Fibroblast of villous mesenchyme (primary cell): ENCODE measurements around the gene FAM50A. TPM values are rescaled to one million over a fixed set of nuclear protein-coding genes. Genes with fewer than 3 reads are reported as not detected.

Source experiments
- DNase-seq: peaks from one replicate; pipeline ENCODE4 v3.0.0-alpha.2; 2010; ENCODE audit warnings: low read depth
- H3K4me3 ChIP-seq: 2 replicates; pipeline ENCODE4 v1.5.1; 2011; ENCODE audit warnings: low read depth, mild to moderate bottlenecking, low read length
- total RNA-seq: library from RNA; depleted of rRNA; stranded (reverse); fragments of >200 nt; gene quantifications from 2 replicates; pipeline ENCODE4 v1.2.3, GENCODE V29; 2012
- TF ChIP-seq, protein P1 (sequence below): IDR thresholded peaks from 2 replicates; pipeline ENCODE4 v1.5.1; 2012; ENCODE audit warnings: low read depth, mild to moderate bottlenecking, low read length; ENCODE audit not compliant: insufficient read depth

Gene FAM50A
- total RNA-seq, 1 donor, result 44.9 TPM

DNA sequence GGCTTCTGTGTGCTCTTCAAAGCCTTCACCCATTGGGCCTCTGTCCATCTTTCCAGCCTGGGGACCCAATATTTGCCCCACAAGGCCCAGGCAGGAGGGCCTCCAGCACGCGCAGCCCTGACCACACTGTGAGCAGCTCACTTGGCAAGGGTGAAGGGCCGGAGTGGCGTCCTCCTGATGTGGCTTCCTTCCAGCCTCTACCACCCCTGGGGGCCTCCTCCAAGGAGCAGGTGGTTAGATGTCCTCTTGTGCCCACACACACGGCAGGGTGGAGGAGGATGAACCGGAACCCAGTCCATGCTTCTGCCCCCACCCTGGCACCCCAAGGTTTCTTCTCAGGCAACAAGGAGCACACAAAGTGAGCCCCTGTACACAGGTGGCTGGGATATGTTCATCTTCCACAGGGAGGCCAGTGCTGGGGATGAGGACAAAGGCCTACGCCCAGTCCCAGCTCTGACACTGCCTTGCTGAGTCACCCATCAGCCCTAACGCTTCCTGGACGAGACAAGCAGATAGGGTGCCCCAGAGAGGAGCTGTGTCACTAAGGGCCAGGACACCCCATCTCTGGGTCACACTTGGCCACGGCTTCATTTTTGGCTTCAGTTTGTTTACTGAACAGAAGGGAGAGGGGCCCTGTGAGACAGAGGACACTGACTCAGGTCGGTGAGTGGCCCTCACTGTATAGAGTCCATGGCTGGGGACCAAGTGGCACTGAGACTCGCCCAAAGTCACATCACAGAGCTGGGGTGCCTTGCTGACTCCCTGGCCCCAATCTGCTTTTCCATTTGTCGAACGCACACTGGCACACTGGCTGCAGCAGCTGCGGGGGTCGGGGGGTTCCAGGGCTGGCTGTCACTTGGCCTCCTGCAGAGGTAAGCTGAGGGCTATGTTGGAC is 40.6 kb downstream of the FAM50A start:
- no peak for DNase-seq
- TF ChIP-seq, protein P1, sequence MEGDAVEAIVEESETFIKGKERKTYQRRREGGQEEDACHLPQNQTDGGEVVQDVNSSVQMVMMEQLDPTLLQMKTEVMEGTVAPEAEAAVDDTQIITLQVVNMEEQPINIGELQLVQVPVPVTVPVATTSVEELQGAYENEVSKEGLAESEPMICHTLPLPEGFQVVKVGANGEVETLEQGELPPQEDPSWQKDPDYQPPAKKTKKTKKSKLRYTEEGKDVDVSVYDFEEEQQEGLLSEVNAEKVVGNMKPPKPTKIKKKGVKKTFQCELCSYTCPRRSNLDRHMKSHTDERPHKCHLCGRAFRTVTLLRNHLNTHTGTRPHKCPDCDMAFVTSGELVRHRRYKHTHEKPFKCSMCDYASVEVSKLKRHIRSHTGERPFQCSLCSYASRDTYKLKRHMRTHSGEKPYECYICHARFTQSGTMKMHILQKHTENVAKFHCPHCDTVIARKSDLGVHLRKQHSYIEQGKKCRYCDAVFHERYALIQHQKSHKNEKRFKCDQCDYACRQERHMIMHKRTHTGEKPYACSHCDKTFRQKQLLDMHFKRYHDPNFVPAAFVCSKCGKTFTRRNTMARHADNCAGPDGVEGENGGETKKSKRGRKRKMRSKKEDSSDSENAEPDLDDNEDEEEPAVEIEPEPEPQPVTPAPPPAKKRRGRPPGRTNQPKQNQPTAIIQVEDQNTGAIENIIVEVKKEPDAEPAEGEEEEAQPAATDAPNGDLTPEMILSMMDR, result no peak
- no peak overlapping the region for H3K4me3 ChIP-seq

DNA sequence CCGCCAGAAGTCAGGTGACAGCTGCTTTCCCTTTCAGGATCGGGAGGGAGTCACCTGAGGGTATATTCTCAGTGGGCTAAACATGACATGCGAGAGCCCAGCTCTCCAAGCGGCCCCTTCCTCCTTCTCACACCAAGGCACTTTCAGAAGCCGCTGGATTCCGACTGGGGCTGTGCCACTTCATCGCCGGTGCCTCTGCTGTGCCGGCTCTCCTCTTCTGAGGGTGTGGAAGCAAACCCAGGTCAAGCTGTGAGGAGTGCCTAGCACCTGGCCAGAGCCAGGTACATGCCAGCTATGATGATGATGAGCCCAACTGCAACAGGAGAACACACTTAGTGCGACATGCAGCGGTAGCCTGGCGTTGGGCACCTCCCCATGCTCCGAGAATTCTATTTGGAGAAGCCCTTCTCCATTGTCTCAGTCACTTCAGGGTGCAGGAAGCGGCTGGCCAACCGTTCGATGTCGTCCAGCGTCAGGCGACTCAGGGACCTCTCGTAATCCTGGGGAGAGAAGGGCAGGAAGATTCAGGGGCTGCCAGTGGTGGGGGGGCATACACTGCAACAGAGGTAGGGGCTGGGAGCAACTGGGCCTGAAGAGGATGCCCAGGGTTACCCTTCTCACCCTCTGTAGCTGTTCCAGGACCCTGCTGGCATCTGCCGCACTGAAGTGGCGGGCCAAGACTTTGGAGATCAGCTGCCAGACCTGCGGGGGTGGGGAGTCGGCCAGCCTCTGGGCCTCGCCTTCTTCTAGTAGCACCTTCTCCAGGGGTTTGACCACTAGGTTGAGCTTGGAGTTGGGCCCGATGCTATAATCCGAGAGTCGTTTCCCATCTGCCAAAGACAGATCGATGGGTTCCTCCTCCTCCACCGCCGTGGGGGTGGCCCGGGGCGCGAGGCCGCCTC is 41.5 kb downstream of the FAM50A start:
- H3K4me3 ChIP-seq, result peak overlapping the region; percentile 62
- TF ChIP-seq, protein P1, result no peak
- DNase-seq, result no peak

DNA sequence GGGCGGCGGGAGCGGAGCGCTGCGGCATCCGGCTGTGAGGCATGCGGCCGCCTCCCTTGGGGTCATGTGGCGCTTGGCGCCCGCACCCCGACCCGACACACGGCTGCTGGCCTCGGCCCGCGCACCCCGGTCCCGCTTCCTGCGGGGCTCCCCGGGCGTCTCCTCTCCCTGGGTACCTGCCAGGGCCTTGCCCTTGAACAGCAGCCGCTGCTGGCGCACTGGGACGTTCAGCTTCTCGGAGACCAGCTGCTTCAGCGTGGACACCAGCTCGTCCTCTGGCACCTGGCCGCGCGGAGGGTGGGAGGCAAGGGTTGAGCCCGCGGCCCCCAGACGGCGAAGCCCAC is 42.1 kb downstream of the FAM50A start:
- TF ChIP-seq, protein P1, result no peak

DNA sequence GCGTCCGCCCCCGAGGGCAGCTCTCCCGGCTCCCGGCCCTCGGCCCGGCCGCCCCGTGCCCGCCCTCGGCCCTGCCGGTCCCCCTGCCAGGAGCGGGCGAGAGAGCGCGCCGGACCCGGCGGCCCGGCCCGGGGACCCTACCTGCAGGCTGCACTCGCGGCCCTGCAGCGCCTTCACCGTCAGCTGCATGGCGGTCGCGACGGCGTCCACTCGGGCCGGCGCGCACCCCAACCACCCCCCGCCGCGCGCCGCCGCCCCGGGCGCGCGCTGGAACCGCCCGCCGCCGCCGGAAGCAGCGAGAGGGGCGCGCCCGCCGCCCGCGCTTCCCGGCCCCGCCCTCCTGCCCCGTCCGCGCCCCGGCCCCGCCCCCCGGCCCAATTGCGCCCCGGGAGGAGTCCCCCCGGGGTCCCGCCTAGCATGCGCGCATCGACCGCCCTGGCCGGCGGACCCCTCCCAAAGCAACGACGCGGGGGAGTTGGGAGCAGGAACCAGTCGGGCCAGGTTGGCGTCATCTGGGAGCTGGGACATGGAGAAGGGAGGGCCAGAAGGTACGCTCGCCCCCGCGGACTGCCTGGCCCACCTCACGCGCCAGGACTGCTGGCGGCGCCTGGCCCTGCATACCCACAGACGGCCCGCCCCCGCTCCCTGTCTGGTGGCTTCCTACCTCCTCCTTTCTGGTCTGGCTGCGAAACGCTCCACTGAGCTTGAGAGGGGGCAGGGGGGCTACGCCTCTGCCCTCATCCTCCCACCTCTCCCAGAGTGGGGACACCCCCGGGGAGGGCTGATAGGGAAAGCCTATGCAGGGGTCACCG is 42.7 kb downstream of the FAM50A start, which contains the start of gene UBL4A:
Gene UBL4A, minus strand, starts transcription at position 220 of the 812 bp plus-strand sequence. Its CDS starts 31 bp downstream, at position 189.
- TF ChIP-seq, protein P1, result no peak
- H3K4me3 ChIP-seq, result peak within 1 kb of the TSS; percentile 62
- DNase-seq, result peak; percentile 52

More for the DNA sequence above, 42.1 kb downstream of the FAM50A start:
- peak overlapping the region; percentile 62 for H3K4me3 ChIP-seq
- DNase-seq, result peak; percentile 14

DNA sequence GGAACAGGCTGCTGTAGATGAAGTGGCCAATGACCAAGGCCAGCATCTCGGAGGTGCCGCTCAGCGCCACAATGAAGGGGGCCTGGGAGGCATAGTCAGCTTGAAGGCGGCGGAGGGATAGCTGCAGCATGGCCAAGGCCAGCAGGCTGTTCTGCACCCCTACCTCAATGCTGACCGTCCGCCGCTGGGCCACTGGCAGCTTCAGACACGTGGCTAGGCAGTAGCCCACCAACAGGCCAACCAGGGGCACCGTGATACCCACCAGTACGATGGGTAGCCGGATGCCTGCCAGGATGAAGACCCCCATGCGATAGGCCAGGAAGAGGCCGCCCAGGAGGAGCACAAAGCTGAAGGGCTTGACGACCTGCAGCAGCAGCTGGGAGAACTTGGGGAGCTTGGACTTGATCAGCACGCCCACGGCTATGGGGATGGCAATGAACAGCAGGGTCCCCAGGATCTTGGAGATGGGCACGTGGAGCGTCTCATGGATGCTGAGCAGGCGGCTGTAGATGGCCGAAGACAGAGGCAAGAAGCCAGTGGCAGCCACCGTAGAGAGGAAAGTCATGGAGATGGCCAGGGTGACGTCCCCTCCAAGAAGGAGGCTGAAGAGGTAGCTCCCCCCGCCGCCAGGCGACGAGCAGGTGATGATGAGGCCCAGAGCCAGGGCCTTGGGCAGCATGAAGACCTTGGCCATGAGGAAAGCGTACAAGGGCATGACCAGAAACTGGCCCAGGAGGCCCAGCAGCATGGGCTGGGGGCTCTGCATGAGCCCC is 43.8 kb downstream of the FAM50A start:
- DNase-seq, result no peak
- TF ChIP-seq, protein P1, result no peak
- no peak overlapping the region for H3K4me3 ChIP-seq
